Left lung (tissue), 10 donors: ENCODE measurements around the gene PDIA5. TPM values are rescaled to one million over a fixed set of nuclear protein-coding genes. Genes with fewer than 3 reads are reported as not detected.

Source experiments
- ATAC-seq: fragments of 200-7000 bp; cut with Tn5 transposase; one replicate; pipeline ENCODE4 v1.9.1; 2020; ENCODE audit warnings: moderate library complexity
- DNase-seq, 4 donors: peaks; one replicate each; pipeline ENCODE4 v3.0.0-alpha.2; 2013 to 2020
- H3K27ac ChIP-seq, 2 donors: fragments of 200-600 bp; sonication (generic) in 1 of 2; one replicate each; pipeline versions ENCODE4 v1.5.0 to v1.8.0; 2020 to 2021
- H3K27me3 ChIP-seq, 2 donors: fragments of 200-600 bp; sonication (generic) in 1 of 2; one replicate each; pipeline versions ENCODE4 v1.5.0 to v1.8.0; 2020 to 2021
- H3K36me3 ChIP-seq, 2 donors: fragments of 200-600 bp; sonication (generic) in 1 of 2; one replicate each; pipeline versions ENCODE4 v1.5.0 to v1.8.0; 2020 to 2021
- H3K4me1 ChIP-seq, 2 donors: fragments of 200-600 bp; one replicate each; pipeline ENCODE4 v1.8.0; 2021
- H3K4me3 ChIP-seq, 2 donors: fragments of 200-600 bp; sonication (generic) in 1 of 2; one replicate each; pipeline versions ENCODE4 v1.5.0 to v1.8.0; 2020 to 2021; ENCODE audit warnings: mild to moderate bottlenecking in 1 of 2
- H3K9me3 ChIP-seq, 2 donors: fragments of 200-600 bp; sonication (generic) in 1 of 2; one replicate each; pipeline versions ENCODE4 v1.5.0 to v1.8.0; 2020 to 2021
- intact Hi-C, 2 donors: fragments of 100-400 bp; cut with DNase I; formaldehyde crosslinking; loops; one replicate each; pipeline versions ENCODE4 v1.11.2 to v1.14.2; 2022
- polyA plus RNA-seq, 6 donors: library from polyadenylated mRNA; unstranded; fragments of 120-200 nt; gene quantifications; one replicate each; pipeline ENCODE4 v1.2.1, GENCODE V29; 2013; ENCODE audit not compliant: insufficient read length in 6 of 6
- total RNA-seq, 2 donors: library from RNA; stranded (reverse); fragmentation: NEBNext Ultra II Directional; extraction: Animal tissue kit (Norgen Biotek cat#: 25700); gene quantifications; one replicate each; pipeline ENCODE4 v1.2.1, GENCODE V29; 2021
- TF ChIP-seq, protein P1 (sequence below), 2 donors: fragments of 200-600 bp; sonication (generic) in 1 of 2; IDR thresholded peaks; one replicate each; pipeline versions ENCODE4 v1.5.0 to v1.8.0; 2021; ENCODE audit warnings: antibody characterized with exemption in 2 of 2
- donor health status: DM: no; HTN: yes; CAD: no.
- donor health status: DM: no; HTN: no; CAD: no.

Gene PDIA5
- total and polyA plus RNA-seq, 8 donors = 26.3 to 44.8 (median 29.3) TPM

DNA sequence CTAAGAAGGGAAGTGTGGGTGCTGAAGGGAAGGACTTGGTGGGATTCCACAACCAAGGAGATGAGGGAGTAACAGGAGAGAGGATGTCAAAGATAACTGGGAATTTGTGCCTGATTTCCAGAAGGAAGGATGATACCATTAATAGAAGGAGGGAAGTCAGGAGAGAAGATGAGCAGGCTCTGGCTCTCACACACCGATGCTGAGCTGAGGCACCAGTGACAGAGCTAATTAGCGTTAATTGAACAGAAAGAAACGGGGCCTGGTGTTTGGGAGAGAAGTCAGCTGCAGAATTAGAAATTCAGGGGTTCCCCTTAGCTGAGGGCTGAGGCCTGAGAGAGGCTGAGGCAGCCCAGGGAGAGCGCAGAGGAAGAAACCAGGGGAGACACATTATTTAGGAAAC lies 11.9 kb upstream of the PDIA5 start:
- Histone ChIP-seq H3K4me1 (peaks cover 0 to 6% of the 10 kb centered on the region in 2 donors), H3K4me3 (no peak overlapping the region), H3K27ac (no peak overlapping the region), H3K27me3 (no peaks in the 10 kb centered on the region), H3K9me3 (no peaks in the 10 kb centered on the region), H3K36me3 (no peaks in the 10 kb centered on the region)
- ATAC-seq (no peak), DNase-seq (no peak)
- TF ChIP-seq, protein P1, sequence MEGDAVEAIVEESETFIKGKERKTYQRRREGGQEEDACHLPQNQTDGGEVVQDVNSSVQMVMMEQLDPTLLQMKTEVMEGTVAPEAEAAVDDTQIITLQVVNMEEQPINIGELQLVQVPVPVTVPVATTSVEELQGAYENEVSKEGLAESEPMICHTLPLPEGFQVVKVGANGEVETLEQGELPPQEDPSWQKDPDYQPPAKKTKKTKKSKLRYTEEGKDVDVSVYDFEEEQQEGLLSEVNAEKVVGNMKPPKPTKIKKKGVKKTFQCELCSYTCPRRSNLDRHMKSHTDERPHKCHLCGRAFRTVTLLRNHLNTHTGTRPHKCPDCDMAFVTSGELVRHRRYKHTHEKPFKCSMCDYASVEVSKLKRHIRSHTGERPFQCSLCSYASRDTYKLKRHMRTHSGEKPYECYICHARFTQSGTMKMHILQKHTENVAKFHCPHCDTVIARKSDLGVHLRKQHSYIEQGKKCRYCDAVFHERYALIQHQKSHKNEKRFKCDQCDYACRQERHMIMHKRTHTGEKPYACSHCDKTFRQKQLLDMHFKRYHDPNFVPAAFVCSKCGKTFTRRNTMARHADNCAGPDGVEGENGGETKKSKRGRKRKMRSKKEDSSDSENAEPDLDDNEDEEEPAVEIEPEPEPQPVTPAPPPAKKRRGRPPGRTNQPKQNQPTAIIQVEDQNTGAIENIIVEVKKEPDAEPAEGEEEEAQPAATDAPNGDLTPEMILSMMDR (IDR thresholded peaks at IDR 0.05) = no peak
- intact Hi-C loops = no loop called here

- no peak overlapping the region for H3K4me3 ChIP-seq
- no peaks in the 10 kb centered on the region for H3K36me3 ChIP-seq
- ATAC-seq (no peak), DNase-seq (no peak)
- H3K4me1 ChIP-seq = peaks cover 0 to 6% of the 10 kb centered on the region in 2 donors
- intact Hi-C loops = no loop called here
- no peaks in the 10 kb centered on the region for H3K27me3 ChIP-seq
- no peaks in the 10 kb centered on the region for H3K9me3 ChIP-seq
- TF ChIP-seq, protein P1 (IDR thresholded peaks at IDR 0.05) = no peak
- no peak overlapping the region for H3K27ac ChIP-seq
Observed at GRCh38 chr3:123055352-123055751, 11.5 kb upstream of the PDIA5 start.

GRCh38 chr3:123058505-123058904 lies 8.3 kb upstream of the PDIA5 start:
- H3K27me3 ChIP-seq = no peaks in the 10 kb centered on the region

GRCh38 chr3:123060054-123060453 lies 6.8 kb upstream of the PDIA5 start:
- Histone ChIP-seq H3K27ac (no peak overlapping the region), H3K4me1 (no peaks in the 10 kb centered on the region), H3K4me3 (no peak overlapping the region), H3K9me3 (no peaks in the 10 kb centered on the region), H3K36me3 (no peaks in the 10 kb centered on the region), H3K27me3 (no peaks in the 10 kb centered on the region)
- intact Hi-C loops = no loop called here
- DNase-seq = no peak
- TF ChIP-seq, protein P1 (IDR thresholded peaks at IDR 0.05) = no peak
- no peak for ATAC-seq

More at GRCh38 chr3:123058505-123058904, 8.3 kb upstream of the PDIA5 start:
- DNase-seq (no peak), ATAC-seq (no peak)
- Histone ChIP-seq H3K9me3 (no peaks in the 10 kb centered on the region), H3K36me3 (no peaks in the 10 kb centered on the region), H3K27ac (no peak overlapping the region), H3K4me3 (no peak overlapping the region), H3K4me1 (no peaks in the 10 kb centered on the region)
- intact Hi-C loops = no loop called here
- TF ChIP-seq, protein P1 (IDR thresholded peaks at IDR 0.05) = no peak

DNA sequence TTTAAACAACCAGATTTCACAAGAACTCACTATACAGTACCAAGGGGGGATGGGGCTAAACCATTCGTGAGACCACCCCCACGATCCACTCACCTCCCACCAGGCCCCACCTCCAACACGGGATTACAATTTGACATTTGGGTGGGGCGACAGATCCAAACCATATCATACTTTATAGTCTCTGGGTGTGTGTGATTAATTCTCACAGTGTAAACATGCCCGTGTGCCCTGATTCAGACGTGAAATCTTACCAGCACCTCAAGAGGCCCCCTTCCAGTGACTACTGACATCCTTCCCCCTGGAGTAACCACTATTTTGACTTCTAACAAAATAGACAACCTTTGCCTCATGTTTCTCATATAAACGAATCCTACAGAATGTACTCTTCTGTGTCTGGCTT lies 5.0 kb upstream of the PDIA5 start:
- peaks cover 0 to 5% of the 10 kb centered on the region in 2 donors for H3K4me1 ChIP-seq
- intact Hi-C loops = no loop called here
- H3K27ac ChIP-seq = no peak overlapping the region
- no peaks in the 10 kb centered on the region for H3K27me3 ChIP-seq
- ATAC-seq = no peak
- H3K4me3 ChIP-seq = no peak overlapping the region
- H3K36me3 ChIP-seq = no peaks in the 10 kb centered on the region
- TF ChIP-seq, protein P1 (IDR thresholded peaks at IDR 0.05) = no peak
- H3K9me3 ChIP-seq = no peaks in the 10 kb centered on the region
- no peak for DNase-seq
